Right renal cortex interstitium (tissue), 3 donors: ENCODE measurements around the gene PNPLA8. TPM values are rescaled to one million over a fixed set of nuclear protein-coding genes. Genes with fewer than 3 reads are reported as not detected.
"Not testable (repeated sequence)": the region's sequence is repeated elsewhere in the genome, so short reads cannot be mapped to it uniquely, and the experiment has no call there.

Experiments used
- DNase-seq, 3 donors: peaks; one replicate each; pipeline ENCODE4 v3.0.0-alpha.2; 2013; ENCODE audit warnings: low read depth in 3 of 3, low spot score in 2 of 3
- polyA plus RNA-seq, 3 donors: library from polyadenylated mRNA; unstranded; fragments of 120-200 nt; gene quantifications; one replicate each; pipeline ENCODE4 v1.2.1, GENCODE V29; 2013; ENCODE audit not compliant: insufficient read length in 3 of 3

Gene PNPLA8
- polyA plus RNA-seq, 3 donors: 44.7 to 48.0 (median 47.3) TPM

DNA sequence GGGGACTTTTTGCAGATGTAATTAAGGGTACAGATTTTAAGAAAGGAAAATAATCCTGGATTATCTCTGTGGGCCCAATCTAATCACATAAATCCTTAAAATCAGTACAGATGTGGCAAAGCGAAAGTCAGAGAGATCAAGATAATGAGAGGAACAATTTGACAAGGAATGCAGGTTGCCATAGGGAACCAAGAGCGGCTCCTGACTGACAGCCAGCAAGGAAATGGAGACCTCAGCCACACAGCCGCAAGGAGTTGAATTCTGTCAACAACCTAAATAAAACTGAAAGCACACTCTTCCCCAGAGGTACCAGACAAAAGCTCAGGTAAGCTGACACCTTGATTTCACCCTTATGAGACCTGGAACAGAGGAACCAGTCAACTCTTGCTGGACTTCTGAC lies 3.4 kb upstream of the PNPLA8 start:
- DNase-seq: no peak

DNA sequence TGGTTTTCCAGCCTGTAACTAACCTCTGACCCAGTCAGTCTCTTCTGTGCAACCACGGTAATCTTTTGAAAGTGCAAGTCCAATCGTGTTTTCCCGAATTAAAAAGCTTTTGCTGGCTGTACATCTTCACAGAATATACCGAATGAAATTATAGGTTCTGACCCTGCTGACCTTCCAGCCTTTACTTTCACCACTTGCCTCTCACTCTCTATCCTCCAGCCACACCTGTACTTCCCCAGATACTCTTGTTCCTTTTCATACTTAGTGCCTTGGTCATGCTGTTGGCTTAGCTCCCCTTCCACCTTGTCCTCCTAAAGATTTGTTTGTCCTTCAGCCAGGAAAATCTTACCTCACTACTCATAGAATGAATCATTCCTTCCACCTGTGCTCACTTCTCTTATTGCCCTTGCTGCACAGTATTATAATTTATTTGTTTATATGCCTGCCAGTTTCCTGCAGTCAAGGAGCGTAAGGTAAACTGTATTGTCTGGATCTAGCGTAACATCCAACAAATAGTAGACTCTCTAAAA lies 2.3 kb upstream of the PNPLA8 start:
- DNase-seq: no peak

DNA sequence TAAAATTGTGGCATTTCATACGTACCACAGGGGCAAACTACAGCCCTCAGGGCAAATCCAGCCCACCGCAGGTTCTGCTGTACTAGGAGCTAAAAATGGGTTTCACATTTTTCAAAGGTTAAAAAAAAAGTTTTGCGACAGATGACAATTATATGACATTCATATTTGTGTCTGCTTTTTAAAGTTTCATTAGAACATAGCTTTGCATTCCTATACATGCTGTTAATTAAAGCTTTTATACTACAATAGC lies 758 bp upstream of the PNPLA8 start:
- DNase-seq: no peak

DNA sequence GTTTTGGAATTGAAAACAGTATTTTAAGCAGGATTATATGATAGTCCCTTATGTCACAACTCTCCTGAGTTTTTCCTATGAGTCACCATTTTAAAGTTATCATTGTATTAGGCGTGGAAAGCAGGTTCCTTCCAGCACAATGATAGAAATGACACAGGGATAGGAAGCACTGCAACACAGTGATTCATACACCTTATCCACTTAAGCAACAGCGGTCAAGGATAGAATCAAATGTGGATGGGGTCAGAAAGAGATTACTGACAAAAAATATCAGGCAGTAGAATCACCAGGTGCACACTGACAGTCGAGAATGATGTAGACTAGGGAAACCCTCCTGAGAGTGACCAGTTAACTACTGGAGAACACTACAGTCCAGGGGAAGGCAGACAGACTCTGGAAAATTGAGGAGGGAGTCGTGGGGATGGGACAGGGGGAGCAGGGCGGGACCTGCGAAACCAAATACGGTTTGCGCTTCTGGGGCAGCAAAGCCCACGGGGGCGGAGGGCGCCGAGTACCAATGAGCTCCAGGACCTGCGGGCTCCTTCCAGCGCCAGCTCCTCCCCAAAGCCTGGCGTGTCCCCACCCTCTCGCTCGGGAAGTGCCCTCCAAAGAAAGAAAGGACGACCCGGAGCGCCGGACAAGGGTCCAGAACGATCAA lies 479 bp downstream of the PNPLA8 start:
- DNase-seq: peak in 1 of 3 donors; percentile 33

DNA sequence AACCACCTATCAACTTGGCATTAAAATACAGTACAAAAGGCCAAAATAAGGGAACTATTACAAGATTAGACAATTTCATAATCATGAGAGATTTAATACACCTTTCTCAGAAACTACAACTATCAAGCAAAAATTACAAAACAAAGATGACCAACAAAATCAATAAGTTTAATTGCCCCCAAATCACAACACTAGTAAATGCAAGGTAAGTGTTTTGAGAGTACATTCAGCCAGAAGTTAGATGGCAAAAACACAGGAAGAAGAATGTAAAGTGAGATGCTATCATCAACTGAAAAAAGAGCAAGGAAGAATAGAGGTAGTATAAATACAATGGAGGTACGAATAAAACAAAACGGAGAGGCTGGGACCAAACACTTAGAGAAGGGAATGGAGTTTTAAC lies 3.2 kb downstream of the PNPLA8 start:
- DNase-seq: no peak

DNA sequence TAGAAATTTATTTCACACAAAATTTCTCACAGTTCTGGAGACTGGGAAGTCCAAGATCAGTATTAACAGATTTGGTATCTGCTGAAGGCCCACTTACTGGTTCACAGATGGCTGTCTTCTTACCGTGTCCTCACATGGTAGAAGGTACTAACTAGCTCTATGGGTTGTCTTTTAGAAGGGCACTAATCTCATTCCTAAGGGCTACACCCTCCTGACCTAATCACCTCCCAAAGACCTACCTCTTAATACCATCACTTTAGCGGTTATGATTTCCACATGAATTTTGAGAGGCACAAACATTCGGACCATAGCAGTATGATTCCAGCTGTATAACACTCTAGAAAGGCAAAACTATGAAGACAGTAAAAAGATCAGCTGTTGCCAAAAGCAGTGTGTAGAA lies 8.0 kb downstream of the PNPLA8 start:
- no peak for DNase-seq

DNA sequence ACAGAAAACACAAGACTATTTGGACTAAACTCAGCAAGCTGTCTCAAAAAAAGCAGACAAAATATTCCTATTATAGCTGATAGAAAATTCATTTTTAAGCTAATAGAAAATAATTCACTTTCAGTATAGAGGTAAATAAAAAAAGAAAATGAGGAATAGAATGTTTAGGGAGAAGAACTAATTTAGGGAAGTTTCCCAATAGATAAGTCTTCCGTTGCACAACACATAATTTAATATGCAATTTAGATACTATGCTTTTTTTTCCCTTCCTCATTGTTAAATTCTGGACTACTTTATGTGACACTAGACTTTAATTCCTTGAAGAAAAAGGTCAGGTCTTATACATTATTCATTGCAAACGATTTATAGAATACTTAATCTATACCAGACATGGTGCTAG lies 10.3 kb downstream of the PNPLA8 start:
- no peak for DNase-seq

DNA sequence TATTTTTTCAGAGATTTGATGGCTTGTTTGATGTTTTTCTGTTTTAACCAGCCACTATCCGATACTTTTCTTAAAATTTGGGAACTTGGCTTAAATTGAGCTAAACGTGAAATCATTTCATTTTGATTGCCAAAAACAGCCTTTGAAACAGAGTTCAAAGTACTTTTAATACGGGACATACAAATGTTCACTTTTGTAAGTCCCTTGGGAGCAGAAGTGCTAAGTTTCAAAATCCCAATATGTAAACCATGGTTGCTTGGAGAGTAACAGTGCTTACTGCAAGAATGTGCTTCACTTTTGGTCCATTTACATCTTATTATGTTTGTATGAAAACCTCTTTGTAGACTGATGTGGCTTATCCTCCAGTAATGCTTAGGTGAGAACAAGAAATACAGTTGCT lies 10.9 kb downstream of the PNPLA8 start:
- no peak for DNase-seq

DNA sequence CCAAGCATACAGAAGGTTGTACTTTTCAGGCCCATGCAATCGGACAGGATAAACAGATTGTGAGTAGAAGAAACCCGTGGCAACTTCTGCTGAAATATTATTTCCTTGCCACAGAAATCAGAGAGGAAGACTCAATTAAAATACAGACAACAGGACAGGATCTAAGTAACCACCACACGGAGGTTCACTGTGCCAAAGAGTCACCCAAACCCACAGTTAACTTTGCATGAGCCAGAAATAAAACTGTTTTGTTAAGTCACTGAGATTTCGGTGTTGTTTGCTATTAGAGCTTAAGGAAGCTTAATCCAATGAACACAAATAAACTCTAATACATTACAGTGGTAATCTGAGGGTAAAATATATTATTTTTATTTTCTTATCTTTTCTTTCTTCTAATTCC lies 14.0 kb downstream of the PNPLA8 start:
- no peak for DNase-seq

DNA sequence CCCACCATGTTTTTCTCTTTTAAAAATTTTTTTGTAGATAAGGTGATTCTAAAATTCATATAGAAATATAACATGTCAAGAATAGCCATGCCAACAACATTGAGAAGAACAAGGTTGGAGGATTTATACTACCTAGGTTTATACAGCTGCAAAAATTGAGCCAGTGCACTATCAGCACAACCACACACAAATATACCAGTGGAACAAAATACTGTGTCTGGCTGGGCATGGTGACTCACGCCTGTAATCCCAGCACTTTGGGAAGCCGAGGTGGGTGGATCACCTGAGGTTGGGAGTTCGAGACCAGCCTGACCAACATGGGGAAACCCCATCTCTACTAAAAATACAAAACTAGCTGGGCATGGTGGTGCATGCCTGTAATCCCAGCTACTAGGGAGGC lies 21.4 kb downstream of the PNPLA8 start:
- DNase-seq: not testable (repeated sequence)

DNA sequence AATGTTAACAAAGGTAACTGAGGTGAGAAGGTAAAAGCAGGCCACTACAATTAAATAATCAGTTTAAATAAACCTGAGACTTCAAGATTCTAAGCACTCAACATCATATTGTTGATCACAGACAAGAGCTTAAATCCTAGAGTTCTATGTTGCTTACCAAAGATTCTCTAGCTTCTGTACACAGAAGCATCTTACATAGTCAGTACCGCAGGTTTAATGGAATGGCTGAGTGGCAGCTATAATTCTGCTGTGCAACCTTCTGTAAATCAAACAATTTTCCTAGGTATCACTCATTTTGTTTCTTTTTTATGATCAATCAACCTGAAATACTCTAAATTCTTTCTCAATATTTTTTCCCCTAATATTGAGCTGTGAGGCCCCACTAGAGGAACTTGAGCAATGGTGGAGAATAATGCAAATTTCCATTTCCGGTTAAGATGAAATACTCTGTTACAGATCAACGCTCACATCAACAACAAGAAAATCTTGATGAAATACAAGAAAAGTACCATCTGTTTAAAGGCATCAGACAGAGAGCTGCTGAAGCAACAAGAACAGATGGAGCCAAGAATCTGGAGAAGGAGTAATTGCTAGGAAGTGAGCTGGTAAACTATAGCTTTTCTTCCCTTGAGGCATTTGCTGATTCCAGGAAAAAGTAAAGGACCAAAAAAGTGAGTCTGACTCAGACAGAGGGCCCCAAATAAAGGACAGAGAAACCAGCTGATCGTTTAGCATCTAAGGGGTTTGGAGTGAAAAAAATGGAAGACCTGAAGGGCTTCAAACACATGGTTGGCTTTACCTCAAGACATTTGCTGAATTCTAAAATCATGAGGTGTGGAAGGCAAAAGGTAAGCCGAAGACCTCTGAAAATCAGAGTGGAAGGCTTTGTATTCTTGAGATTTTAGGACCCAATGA lies 22.6 kb downstream of the PNPLA8 start:
- DNase-seq: no peak

DNA sequence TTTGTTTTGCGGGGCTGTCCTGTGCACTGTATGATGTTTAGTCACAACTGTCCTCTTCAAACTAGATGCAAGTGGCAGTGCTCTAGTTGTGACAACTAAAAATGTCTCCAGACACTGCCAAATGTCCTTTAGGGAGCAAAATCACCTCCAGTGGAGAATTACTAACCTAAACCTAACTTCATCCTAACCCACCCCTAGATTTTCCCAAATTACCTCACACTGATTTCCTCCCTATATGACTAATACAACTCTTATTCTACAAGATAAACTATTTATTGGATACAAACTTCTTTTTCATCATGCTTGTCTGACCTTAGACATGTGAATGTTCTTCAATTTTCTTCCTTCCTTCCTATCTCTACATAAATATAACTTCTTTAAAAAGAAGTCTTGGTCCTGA lies 26.4 kb downstream of the PNPLA8 start:
- no peak for DNase-seq

DNA sequence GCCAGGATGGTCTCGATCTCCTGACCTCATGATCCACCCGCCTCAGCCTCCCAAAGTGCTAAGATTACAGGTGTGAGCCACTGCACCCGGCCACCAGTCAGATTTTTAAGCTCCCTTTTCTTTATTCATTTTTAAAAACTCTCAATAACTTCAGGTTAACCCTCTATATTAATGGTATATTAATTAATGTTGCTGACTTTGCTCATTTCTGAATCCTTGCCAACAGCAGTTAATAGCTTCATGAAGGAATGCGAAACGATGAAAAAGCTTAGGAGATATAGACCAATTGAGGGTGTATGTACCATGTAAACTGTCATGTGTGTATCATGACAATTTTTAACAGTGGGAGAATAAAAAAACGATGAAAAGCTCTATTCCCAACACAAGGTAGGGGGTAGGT lies 27.5 kb downstream of the PNPLA8 start:
- no peak for DNase-seq

DNA sequence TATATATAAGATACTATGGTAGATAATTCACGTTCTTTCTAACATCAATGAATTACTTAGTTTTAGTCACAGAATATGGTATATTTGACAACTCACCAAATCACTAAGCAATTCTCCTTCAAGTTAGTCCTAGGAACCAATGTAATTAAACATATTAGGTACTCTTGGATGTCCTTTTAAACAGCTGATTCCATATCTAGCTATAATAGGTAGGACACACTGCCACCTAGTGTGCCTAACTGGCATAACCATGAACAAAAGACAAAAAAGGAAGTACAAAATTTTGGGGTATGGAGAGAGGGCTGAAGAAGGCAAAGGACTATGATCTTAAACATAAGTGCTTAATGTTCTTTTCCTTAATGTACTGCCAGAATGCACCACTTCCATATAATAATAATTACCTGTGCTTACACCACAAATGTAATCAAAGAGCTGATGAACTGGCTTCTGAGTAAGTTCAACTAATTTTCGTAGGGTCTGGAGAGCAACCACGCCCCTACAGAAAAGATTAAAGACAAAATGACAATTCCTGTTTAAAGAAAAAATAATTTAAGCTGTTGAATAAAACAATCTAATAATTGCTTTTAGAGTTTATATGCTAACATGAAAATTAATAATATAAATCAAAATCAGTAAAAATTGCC lies 28.7 kb downstream of the PNPLA8 start:
- peak; percentile 7 to 25 (median 21) for DNase-seq

DNA sequence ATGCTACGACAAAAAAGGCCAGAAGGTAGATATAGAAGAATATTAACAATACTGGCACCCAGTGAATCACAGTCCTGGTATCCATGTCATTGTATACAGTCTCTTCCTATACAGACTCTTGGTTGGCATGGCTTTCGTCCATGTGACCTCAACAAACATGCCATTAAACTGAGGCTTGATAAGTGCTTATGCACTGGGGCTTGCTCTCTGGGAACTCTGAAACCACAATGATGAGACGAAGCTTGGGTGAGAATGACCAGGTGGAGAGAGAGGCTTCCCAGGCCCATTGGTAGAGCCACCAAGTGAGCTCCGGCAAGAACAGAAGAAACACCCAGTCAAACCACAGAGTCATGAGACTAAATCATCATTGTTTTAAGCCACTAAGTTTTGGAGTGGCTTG lies 33.2 kb downstream of the PNPLA8 start:
- DNase-seq: no peak

DNA sequence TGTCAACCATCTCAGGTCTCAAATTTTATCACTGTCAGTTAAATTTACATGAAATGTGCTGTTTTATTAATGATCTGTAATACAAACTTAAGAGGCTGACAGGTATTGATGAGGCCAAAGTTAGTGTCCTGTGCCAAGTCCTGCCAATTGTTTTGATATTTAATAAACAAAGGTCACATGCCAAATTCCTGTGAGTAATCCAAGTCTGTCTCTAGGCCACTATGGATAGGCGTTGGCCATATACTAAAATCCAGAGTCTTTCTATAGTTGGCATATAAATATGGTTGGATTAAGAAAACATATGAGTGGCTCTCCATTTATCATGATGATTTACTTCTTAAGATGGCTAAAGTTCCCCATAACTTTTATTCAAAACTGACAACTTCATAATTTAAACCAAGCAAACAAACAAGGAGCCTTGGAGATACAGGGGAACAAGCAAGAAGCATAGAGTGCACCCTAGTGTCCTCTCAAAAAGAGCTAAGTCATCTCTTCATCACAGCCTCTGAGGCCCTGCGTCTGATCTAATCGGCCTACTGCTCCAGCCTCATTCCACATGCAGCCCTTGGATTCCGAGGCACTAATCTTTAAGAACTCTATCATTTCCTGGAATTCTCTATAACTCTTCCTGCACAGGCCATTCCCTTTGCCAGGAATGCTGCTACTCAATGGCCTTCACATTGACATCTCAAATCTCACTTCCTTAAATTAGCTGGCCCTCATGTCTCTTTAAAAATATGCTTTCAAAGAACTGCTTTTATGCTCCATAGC lies 37.0 kb downstream of the PNPLA8 start:
- no peak for DNase-seq

DNA sequence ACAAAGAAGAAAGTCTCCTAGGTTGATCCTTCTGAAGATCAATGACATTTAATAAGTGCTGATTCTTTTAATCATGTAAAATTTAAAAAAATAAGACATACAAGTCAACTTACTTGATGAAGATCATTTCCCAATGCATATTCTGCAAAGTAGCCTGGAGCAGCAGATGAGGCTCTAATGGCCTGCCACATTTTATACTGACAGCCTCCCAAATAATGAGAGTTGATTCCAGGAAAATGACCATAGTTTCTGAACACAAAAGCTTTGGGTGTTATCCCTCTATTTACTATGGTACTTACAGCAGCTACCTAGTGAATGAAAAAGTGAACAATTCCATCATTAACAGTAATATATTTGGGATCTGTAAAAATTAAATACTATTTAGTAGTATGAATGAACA lies 38.3 kb downstream of the PNPLA8 start:
- DNase-seq: no peak

DNA sequence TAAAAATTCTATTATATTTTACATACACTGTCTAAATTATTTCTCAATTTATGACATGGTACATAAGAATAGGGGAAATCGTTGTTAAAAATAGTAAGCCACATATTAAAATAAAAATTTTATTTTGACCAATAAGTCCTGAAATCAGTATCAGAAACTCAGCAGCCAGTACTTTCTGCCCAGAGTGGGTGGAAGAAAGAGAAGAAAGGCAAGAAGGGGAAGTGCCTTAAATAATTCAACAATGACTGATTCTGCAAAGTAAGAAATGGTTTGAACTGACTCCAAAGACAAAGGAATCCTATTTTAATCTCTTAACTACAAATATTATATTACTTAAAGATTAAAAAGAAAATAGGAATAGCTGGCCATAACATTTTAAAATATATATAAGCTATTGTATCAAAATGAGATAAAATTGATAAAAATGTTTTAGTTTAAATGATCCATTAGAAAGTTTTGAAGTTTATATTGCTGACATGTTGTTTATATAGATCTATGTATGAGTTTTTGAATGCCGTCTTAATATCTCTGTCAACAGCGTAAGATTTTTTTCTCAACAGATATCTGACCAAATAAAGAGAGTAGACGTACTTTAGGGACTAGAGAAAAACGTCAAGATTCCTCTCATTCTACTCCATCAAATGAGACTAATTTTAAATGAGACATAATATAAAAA lies 39.5 kb downstream of the PNPLA8 start:
- no peak for DNase-seq

DNA sequence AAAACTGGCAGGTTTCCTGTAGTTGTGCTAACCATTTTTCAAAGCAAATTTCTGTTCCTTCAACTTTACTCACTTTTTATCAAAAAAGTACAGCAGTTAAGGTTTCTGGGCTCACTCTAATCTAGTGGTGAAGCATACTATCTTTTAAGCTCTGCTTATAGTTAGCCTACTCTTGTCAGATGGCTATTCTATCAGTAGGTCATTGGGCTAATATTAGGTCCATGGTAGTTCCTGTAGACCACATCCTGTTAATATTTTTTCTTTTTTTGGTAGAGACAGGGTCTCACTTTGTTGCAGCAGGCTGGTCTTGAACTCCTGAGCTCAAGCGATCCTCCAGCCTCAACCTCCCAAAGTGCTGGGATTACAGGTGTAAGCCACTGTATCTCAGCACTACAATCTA lies 41.8 kb downstream of the PNPLA8 start:
- DNase-seq: no peak

DNA sequence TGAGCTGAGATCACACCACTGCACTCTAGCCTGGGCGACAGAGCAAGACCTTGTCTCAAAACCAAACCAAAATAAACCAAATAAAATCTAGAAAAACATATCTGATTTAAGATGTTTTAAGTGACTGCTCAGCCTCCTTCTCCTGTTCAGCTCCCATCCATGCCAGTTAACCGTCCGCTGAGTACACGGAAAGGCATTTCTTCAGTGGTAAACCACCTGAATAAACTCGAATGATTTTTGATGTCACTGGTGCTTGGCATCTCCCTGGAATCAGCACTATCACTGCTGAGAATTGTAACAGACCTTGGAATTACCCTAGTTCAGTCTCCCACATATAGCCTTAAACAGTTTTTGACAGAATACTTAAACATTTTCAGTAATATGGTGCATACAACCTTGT lies 45.6 kb downstream of the PNPLA8 start:
- DNase-seq: no peak
